HG02763 (cell line): Measurements from ENCODE around the gene RAB4A.
"Not testable (repeated sequence)": the region's sequence is repeated elsewhere in the genome, so short reads cannot be mapped to it uniquely, and the experiment has no call there.

ENCODE experiments used
- ATAC-seq: cut with Tn5 transposase; IDR thresholded peaks from one replicate; pipeline ENCODE4 v1.9.1; 2021; ENCODE audit warnings: mild to moderate bottlenecking, moderate library complexity; ENCODE audit not compliant: unreplicated experiment

RAB4A gene

GRCh38 chr1:229295745-229296144 lies 24.8 kb downstream of the RAB4A start:
- no peak for ATAC-seq

DNA sequence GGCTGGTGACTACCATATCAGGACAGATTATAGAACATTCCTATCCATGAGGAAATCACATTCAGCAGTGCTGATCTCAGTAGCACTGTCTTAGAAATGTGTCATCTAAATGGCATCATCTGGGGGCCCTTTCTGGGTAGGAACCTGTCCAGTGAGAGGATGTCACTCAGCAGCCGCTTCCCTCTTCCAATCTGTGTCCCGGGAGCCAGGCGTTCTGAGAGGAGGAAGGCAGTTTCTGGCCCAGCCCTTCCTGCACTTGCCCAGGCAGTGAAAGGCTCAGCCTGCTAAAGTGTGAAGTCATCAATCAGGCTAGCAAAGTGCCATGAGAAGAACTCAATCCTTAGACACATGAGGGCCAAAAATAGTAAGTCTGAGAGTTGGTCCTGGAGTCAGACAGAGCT lies 25.6 kb downstream of the RAB4A start:
- no peak for ATAC-seq

- no peak for ATAC-seq
Observed at GRCh38 chr1:229297746-229298145, 26.8 kb downstream of the RAB4A start.

- ATAC-seq: no peak
Observed at GRCh38 chr1:229298420-229298819, 27.5 kb downstream of the RAB4A start.

- no peak for ATAC-seq
Observed at GRCh38 chr1:229298887-229299503, 28.1 kb downstream of the RAB4A start.

DNA sequence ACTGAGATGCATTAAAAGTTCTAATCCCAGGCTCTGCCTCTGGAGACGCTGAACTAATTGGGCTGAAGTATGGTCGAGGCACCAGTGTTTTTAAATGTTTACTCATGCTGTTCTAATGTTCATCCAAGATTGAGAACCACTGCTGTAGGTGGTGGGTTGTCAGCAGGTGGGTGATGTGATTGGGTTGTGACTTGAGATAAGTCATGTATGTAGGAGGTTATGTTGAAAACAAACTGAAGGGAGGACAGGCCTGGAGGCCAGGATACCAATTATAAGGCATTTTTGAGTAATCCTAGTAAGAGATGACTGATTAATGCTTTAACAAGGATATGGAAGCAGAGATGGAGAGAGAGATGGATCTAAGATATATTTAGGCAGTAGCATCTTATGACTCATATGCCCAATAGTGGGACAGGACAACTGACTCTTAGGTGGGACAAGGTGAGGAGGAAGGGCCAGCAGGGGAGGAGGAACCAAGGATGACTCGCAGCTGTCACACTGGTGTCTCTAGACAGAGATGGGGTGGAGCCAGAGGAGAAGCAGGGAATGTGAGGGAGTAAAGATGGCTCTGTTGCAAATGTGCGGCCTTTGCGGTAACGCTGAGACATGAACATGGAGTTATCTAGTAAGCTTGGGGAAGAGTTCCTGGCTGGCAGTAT lies 29.3 kb downstream of the RAB4A start:
- ATAC-seq: no peak

DNA sequence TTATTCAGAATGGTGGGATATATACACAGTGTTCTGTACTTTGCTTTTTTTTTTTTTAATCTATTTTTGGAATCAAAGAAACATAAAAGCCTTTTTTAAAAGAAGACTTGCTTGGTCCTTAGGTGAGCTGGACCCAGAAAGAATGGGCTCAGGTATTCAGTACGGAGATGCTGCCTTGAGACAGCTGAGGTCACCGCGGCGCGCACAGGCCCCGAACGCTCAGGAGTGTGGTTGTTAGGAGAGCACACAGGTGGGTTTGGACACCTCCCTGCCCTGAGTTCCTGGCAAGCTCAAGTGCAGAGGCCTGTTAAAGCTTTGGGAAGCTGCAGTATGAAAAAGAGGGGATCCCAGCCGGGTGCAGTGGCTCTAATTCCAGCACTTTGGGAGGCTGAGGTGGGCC lies 31.8 kb downstream of the RAB4A start:
- no peak for ATAC-seq

DNA sequence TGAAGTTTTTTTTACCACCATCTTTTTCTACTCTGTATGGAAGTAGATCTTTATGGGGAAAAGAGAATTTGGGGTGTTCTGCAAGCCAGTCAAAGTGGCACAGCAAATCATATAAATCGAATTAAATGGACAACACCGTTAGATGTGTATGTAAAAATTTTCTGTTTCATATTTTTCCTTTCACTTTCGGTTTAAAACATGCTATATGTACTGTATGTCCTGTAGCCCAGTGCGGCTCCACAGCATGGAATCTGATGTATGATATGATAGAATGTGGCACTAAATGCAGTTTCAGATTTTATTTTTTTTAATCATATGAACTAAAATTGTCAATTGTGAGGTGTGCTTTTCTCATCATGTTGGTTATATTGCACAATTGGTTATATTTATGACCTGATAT lies 32.9 kb downstream of the RAB4A start:
- ATAC-seq: no peak

- no peak for ATAC-seq
Observed at GRCh38 chr1:229305392-229305791, 34.5 kb downstream of the RAB4A start.

DNA sequence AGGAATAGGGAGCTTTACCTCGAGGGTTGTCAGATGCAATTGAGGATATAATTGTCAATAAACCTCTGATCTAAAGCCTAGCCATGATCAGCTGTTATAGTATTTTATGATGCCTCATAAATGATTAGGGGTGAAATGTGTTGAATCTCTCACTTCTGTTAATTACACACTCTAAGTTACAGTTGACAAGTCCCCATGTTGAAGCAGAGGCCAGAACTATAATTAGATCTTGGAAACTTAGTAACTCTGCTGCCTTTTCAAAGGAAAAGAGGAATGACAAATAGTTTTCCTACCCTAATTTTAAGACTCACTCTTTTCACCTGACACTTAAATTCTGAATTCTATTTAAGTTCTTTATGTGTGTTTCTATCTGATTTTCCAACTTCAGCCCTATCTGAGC lies 38.2 kb downstream of the RAB4A start:
- no peak for ATAC-seq

DNA sequence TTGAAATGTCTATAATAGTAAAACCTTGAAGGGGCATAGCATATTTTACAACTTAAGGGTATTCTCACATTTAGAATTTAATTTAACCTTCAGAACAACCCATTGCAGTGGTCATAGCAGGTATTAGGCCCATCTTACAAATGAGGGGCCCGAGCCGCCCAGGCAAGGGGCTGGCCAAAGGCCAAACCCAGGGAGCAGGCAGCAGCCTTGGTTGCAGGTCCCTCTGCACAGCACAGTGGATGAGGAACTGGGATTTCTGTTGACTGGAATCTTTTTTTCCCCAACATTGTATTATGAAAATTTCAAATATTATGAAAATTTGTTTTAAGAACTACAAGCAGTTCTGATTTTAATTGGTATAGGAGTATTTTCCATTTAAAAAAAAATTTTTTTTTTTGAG lies 38.8 kb downstream of the RAB4A start:
- ATAC-seq: no peak

DNA sequence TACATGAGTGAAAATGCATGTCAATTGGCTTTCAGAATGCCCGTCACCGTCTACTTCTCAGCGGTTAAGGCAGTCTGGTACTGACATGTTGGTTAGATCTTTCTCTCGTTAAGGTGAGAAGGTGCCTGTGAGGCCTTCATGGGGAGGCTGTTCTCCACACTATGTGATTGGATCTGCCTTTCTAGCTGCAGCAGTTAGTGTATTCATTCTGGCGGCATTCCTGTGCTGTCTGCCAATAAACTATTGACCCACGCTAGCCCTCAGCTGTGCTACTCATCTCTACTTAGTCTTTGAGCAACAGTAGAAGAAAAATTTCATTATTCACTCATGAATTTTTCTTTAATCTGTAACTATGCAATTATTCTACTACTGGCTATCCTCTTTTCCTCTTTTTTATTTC lies 39.9 kb downstream of the RAB4A start:
- no peak for ATAC-seq

- ATAC-seq: no peak
Observed at GRCh38 chr1:229316166-229316565, 45.3 kb downstream of the RAB4A start.

DNA sequence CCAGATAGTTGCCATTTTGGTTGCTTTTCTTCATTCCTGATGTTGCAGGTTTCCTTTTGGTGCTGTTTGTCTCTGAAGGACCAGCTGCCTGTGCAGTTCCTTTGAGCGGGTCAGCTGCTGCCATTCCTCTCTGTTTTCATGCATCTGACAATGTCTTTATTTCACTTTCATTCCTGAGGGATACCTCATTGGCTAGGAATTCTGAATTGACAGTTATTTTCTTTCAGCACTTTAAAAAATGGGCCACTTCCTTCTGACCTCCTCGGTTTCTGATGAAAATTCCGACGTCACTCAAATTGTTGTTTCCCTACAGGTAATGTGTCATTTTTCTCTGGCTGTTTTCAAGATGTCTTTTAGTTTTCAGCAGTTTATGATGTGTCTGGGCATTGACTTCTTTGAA lies 47.1 kb downstream of the RAB4A start:
- no peak for ATAC-seq

DNA sequence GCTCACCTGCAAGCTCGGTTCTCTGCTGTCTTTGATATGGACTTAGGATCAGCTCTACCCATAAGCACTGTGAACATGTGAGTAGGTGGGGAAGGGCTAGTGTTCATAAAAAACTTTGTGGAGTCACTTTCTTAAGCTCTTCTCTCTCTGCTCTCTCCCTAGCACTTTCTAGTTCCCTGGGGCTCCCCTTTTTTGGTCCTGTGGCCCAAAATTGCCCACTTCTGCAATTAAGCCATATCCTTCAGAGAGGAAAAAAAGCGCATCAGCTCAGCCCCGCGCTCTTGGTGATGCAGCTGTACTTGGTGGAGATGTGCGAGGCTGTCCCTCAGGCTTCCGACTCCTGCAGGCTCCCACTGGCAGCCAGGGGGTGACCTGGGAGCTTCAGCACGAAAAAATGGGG lies 48.6 kb downstream of the RAB4A start:
- no peak for ATAC-seq

DNA sequence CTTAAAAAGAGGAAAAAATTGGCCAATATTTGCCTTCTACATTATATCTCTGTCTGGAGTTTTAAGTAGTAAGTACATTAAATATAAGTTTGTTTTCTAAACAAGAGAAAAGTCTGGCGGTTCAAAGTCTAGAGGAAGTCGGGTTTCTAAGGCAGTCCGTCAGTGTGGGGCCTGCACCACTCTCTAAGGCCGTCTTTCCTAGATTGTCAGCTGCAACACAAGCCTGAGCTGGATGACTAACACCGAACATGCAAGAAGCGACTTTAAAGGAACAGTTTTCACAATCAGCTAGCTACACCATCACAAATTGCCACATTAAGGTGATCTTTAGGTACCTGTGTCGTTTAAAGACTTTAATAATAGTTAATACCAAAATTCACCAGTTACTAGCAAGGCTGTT lies 52.3 kb downstream of the RAB4A start:
- no peak for ATAC-seq

DNA sequence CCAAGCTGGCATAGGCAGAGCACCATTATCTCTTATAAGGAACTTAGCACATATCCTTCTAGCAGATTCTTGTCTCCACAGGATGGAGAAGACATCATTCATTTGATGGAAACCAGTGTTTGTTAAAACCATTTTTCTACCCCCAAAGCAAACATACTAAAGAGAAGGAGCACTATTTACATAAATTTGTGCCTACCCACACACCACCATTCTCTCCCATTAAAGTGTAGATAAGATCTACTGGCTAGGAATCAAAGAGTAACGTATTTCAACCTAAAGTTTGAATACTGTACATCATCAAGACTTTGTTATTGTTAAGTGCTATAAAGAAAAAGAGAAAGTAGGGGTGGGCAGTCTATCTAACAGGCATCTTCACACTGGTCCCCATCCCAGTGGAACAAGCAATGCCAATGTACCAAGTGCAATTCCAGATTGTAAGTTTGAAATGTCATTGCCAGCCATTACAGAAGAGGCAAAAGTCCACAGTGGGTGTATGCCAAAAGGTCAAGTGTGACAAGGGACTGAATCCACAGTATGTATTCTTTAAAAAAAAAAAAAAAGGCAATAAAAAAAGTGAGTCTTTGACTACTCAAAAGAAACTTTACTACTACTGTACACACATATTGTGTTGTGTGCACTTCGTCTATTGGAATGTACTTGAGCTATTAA lies 53.1 kb downstream of the RAB4A start:
- no peak for ATAC-seq

DNA sequence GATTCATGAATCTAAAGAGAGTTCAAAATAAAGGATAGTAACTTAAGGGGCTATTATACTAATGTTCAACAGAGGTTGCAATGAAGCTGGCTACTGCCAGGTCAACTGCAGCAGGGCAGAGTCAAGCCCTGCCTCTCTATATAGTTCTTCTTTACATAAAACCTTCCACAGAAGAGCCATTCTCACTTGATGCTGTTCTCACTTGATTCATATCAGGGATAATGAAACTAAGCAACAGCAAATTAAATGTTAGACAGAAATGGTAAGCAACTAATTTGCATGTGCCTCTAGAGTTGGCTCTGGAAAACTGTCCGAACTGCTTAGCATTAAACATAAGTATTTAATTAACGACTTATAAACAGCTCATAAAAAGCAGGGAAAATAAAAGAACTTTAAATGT lies 54.5 kb downstream of the RAB4A start:
- ATAC-seq: no peak

GRCh38 chr1:229325853-229326487 lies 55.1 kb downstream of the RAB4A start:
- ATAC-seq: no peak

DNA sequence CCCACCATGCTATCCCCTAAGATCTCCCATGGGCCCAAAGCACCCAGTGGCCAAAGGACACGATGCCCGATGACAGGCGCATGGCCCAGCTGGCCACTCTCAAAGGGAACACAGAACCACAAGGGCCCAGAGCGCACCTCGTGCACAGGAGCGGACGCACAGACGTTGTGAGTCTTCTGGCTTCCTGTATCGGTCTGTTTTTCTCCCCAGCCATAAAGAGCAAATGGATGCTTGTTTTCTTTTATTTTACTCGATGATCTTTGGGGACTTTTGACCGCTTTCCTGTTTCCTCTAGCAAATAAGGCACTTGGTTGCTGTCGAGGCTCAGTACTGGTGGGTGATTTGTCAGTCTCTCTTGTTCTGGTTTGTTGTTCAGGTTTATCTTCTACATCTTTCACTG lies 55.7 kb downstream of the RAB4A start:
- ATAC-seq: no peak

GRCh38 chr1:229327765-229328164 lies 56.9 kb downstream of the RAB4A start:
- ATAC-seq: not testable (repeated sequence)
